GM12878 (cell line): ENCODE measurements around the gene DEUP1. TPM values are rescaled to one million over a fixed set of nuclear protein-coding genes. Genes with fewer than 3 reads are reported as not detected.

Source experiments
- GATAD2B ChIP-seq: fragments of 450-650 bp; conservative IDR thresholded peaks from 2 replicates; pipeline ENCODE4 v1.6.1; 2017; ENCODE audit warnings: low read depth, mild to moderate bottlenecking, moderate library complexity
- NBN ChIP-seq: fragments of 450-650 bp; IDR thresholded peaks from 2 replicates; pipeline ENCODE4 v1.6.1; 2016
- NFYA ChIP-seq: IDR thresholded peaks from 2 replicates; pipeline ENCODE4 v1.6.1; 2011; ENCODE audit warnings: low read depth, mild to moderate bottlenecking, low read length, improper control_type of control experiment, borderline replicate concordance
- SIN3A ChIP-seq: IDR thresholded peaks from 2 replicates; pipeline ENCODE4 v1.6.1; 2012; ENCODE audit warnings: low read depth, low read length, improper control_type of control experiment
- polyA plus RNA-seq, 11 experiments: library from polyadenylated mRNA; depleted of rRNA in 4 of 11; unstranded in 6 of 11; stranded (reverse) in 5 of 11; fragments of >200 nt; fragmentation: Nextera tagmentation in 4 of 11; fragmentation: Illumina TruSeq in 1 of 11; extraction: Ambion mirVana in 4 of 11; extraction: Trizol in 1 of 11; gene quantifications; 1 replicate in 1 of 11; 2 replicates in 10 of 11; pipeline versions ENCODE4 v1.2.1 to v1.2.3, GENCODE V29; 2011 to 2016; ENCODE audit warnings: inconsistent platforms in 2 of 11, missing spikeins in 2 of 11, low read depth in 1 of 11
- total RNA-seq, 4 experiments: library from RNA; depleted of rRNA in 3 of 4; stranded (reverse); fragments of >200 nt in 3 of 4; fragmentation: Illumina TruSeq in 1 of 4; extraction: Trizol in 1 of 4; gene quantifications; 2 replicates each; pipeline versions ENCODE4 v1.2.1 to v1.2.3, GENCODE V29; 2013 to 2021
- TF ChIP-seq, protein P1 (sequence below): fragments of 450-650 bp; IDR thresholded peaks from 2 replicates; pipeline ENCODE4 v1.6.1; 2017; ENCODE audit warnings: mild to moderate bottlenecking, moderate library complexity
- TF ChIP-seq, protein P2 (sequence below): fragments of 450-650 bp; IDR thresholded peaks from 2 replicates; pipeline ENCODE4 v1.6.1; 2016; ENCODE audit warnings: mild to moderate bottlenecking, moderate library complexity, borderline replicate concordance
- TF ChIP-seq, protein P3 (sequence below): fragments of 450-650 bp; formaldehyde crosslinking; IDR thresholded peaks from 2 replicates; pipeline ENCODE4 v1.4.0; 2020; ENCODE audit warnings: mild to moderate bottlenecking, moderate library complexity

DEUP1 gene
- total and polyA plus RNA-seq, 10 of the 15 experiments (the other 5 are each of a cell fraction or from before 2014, with no cell fraction given) = 0.12 TPM; not detected in 9

DNA sequence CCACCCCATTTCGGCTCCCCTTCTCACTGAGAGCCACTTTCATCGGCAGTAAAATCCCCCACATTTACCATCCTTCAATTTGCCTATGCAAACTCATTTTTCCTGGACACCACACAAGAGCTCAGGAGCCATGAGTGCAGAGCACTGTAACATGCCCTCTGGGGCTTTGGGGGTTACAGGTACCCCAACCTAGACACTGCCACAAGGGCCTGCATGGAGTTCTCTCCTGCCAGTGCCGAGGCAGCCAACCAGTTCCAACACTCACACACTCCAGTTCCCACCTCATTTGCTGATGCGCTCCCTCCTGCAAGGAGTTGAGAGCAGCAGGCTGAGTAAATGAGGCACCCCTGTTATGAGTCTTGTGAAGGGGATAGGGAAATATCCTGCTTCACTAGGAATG lies 136.5 kb downstream of the DEUP1 start (continued):
- TF ChIP-seq GATAD2B (no peak), NFYA (no peak), SIN3A (no peak), NBN (no peak)
- TF ChIP-seq, protein P1, sequence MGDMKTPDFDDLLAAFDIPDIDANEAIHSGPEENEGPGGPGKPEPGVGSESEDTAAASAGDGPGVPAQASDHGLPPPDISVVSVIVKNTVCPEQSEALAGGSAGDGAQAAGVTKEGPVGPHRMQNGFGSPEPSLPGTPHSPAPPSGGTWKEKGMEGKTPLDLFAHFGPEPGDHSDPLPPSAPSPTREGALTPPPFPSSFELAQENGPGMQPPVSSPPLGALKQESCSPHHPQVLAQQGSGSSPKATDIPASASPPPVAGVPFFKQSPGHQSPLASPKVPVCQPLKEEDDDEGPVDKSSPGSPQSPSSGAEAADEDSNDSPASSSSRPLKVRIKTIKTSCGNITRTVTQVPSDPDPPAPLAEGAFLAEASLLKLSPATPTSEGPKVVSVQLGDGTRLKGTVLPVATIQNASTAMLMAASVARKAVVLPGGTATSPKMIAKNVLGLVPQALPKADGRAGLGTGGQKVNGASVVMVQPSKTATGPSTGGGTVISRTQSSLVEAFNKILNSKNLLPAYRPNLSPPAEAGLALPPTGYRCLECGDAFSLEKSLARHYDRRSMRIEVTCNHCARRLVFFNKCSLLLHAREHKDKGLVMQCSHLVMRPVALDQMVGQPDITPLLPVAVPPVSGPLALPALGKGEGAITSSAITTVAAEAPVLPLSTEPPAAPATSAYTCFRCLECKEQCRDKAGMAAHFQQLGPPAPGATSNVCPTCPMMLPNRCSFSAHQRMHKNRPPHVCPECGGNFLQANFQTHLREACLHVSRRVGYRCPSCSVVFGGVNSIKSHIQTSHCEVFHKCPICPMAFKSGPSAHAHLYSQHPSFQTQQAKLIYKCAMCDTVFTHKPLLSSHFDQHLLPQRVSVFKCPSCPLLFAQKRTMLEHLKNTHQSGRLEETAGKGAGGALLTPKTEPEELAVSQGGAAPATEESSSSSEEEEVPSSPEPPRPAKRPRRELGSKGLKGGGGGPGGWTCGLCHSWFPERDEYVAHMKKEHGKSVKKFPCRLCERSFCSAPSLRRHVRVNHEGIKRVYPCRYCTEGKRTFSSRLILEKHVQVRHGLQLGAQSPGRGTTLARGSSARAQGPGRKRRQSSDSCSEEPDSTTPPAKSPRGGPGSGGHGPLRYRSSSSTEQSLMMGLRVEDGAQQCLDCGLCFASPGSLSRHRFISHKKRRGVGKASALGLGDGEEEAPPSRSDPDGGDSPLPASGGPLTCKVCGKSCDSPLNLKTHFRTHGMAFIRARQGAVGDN = no peak
- TF ChIP-seq, protein P2, sequence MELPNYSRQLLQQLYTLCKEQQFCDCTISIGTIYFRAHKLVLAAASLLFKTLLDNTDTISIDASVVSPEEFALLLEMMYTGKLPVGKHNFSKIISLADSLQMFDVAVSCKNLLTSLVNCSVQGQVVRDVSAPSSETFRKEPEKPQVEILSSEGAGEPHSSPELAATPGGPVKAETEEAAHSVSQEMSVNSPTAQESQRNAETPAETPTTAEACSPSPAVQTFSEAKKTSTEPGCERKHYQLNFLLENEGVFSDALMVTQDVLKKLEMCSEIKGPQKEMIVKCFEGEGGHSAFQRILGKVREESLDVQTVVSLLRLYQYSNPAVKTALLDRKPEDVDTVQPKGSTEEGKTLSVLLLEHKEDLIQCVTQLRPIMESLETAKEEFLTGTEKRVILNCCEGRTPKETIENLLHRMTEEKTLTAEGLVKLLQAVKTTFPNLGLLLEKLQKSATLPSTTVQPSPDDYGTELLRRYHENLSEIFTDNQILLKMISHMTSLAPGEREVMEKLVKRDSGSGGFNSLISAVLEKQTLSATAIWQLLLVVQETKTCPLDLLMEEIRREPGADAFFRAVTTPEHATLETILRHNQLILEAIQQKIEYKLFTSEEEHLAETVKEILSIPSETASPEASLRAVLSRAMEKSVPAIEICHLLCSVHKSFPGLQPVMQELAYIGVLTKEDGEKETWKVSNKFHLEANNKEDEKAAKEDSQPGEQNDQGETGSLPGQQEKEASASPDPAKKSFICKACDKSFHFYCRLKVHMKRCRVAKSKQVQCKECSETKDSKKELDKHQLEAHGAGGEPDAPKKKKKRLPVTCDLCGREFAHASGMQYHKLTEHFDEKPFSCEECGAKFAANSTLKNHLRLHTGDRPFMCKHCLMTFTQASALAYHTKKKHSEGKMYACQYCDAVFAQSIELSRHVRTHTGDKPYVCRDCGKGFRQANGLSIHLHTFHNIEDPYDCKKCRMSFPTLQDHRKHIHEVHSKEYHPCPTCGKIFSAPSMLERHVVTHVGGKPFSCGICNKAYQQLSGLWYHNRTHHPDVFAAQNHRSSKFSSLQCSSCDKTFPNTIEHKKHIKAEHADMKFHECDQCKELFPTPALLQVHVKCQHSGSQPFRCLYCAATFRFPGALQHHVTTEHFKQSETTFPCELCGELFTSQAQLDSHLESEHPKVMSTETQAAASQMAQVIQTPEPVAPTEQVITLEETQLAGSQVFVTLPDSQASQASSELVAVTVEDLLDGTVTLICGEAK = no peak
- TF ChIP-seq, protein P3, sequence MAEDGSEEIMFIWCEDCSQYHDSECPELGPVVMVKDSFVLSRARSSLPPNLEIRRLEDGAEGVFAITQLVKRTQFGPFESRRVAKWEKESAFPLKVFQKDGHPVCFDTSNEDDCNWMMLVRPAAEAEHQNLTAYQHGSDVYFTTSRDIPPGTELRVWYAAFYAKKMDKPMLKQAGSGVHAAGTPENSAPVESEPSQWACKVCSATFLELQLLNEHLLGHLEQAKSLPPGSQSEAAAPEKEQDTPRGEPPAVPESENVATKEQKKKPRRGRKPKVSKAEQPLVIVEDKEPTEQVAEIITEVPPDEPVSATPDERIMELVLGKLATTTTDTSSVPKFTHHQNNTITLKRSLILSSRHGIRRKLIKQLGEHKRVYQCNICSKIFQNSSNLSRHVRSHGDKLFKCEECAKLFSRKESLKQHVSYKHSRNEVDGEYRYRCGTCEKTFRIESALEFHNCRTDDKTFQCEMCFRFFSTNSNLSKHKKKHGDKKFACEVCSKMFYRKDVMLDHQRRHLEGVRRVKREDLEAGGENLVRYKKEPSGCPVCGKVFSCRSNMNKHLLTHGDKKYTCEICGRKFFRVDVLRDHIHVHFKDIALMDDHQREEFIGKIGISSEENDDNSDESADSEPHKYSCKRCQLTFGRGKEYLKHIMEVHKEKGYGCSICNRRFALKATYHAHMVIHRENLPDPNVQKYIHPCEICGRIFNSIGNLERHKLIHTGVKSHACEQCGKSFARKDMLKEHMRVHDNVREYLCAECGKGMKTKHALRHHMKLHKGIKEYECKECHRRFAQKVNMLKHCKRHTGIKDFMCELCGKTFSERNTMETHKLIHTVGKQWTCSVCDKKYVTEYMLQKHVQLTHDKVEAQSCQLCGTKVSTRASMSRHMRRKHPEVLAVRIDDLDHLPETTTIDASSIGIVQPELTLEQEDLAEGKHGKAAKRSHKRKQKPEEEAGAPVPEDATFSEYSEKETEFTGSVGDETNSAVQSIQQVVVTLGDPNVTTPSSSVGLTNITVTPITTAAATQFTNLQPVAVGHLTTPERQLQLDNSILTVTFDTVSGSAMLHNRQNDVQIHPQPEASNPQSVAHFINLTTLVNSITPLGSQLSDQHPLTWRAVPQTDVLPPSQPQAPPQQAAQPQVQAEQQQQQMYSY (CRISPR knock-in tag) = no peak
